CD4-positive, alpha-beta T cell treated with Interleukin-4 for 1 hour (primary cell): ENCODE results near the gene WDR35.

ENCODE experiments used
- DNase-seq, 2 donors: peaks; one replicate each; pipeline ENCODE4 v3.0.0-alpha.2; 2020 to 2022

The WDR35 gene

GRCh38 chr2:19989667-19990415 lies at the start of gene WDR35:
WDR35 (minus strand) TSS chr2:19990105; CDS start chr2:19990015, 90 bp downstream.
- peak; percentile 91 for DNase-seq

- DNase-seq = no peak
Observed at GRCh38 chr2:20037660-20038059, 47.8 kb upstream of the WDR35 start.

GRCh38 chr2:20035955-20036666 lies 46.2 kb upstream of the WDR35 start:
- DNase-seq = no peak

GRCh38 chr2:20034821-20035220 lies 44.9 kb upstream of the WDR35 start:
- no peak for DNase-seq

GRCh38 chr2:20034218-20034617 lies 44.3 kb upstream of the WDR35 start:
- DNase-seq = no peak

GRCh38 chr2:20033322-20033721 lies 43.4 kb upstream of the WDR35 start:
- no peak for DNase-seq

- no peak for DNase-seq
Observed at GRCh38 chr2:20030224-20030623, 40.3 kb upstream of the WDR35 start.

- no peak for DNase-seq
Observed at GRCh38 chr2:20027705-20028434, 38.0 kb upstream of the WDR35 start.

- no peak for DNase-seq
Observed at GRCh38 chr2:20027260-20027677, 37.4 kb upstream of the WDR35 start.

- DNase-seq = no peak
Observed at GRCh38 chr2:20025065-20025786, 35.3 kb upstream of the WDR35 start.

- DNase-seq = no peak
Observed at GRCh38 chr2:20023688-20024087, 33.8 kb upstream of the WDR35 start.

GRCh38 chr2:20021405-20022009 lies 31.6 kb upstream of the WDR35 start:
- no peak for DNase-seq

GRCh38 chr2:20019747-20020146 lies 29.8 kb upstream of the WDR35 start:
- no peak for DNase-seq

GRCh38 chr2:20018601-20019152 lies 28.8 kb upstream of the WDR35 start:
- DNase-seq = no peak

- DNase-seq = no peak
Observed at GRCh38 chr2:20016346-20016745, 26.4 kb upstream of the WDR35 start.

GRCh38 chr2:20015482-20016083 lies 25.7 kb upstream of the WDR35 start:
- DNase-seq = peak in 1 of 2 donors; percentile 44

- no peak for DNase-seq
Observed at GRCh38 chr2:20013126-20013849, 23.4 kb upstream of the WDR35 start.

- no peak for DNase-seq
Observed at GRCh38 chr2:20012282-20013125, 22.6 kb upstream of the WDR35 start, which contains the start of gene MATN3. MATN3 (minus strand) TSS chr2:20012668; CDS start chr2:20012631, 37 bp downstream.

GRCh38 chr2:20012032-20012281 lies 22.1 kb upstream of the WDR35 start:
- no peak for DNase-seq
